Gastroesophageal sphincter (tissue), 4 donors: Measurements from ENCODE around the gene SLC9A5. TPM values are rescaled to one million over a fixed set of nuclear protein-coding genes. Genes with fewer than 3 reads are reported as not detected.

Experiments used
- ATAC-seq: fragments of 150-250 bp; one replicate; pipeline ENCODE4 v1.9.1; 2016; ENCODE audit warnings: mild to moderate bottlenecking, moderate library complexity
- H3K27ac ChIP-seq, 4 donors: fragments of 200-600 bp; sonication (generic) in 3 of 4; 1 replicate in 3 of 4; 2 replicates in 1 of 4; pipeline ENCODE4 v1.5.1; 2016 to 2019
- H3K27me3 ChIP-seq: fragments of 200-600 bp; sonication (generic); one replicate; pipeline ENCODE4 v1.5.1; 2019
- H3K36me3 ChIP-seq, 2 donors: fragments of 200-600 bp; sonication (generic); one replicate each; pipeline ENCODE4 v1.5.1; 2019; ENCODE audit warnings: control low read depth in 1 of 2
- H3K4me1 ChIP-seq, 3 donors: fragments of 200-600 bp; sonication (generic); 1 replicate in 2 of 3; 2 replicates in 1 of 3; pipeline ENCODE4 v1.5.1; 2016 to 2019; ENCODE audit warnings: control low read depth in 2 of 3
- H3K4me3 ChIP-seq, 2 donors: fragments of 200-600 bp; sonication (generic); one replicate each; pipeline ENCODE4 v1.5.1; 2019; ENCODE audit warnings: mild to moderate bottlenecking in 1 of 2, moderate library complexity in 1 of 2
- H3K9me3 ChIP-seq, 3 donors: fragments of 200-600 bp; sonication (generic); one replicate each; pipeline ENCODE4 v1.5.1; 2017 to 2019; ENCODE audit warnings: control low read depth in 2 of 3
- CTCF ChIP-seq, 4 experiments: fragments of 200-600 bp in 2 of 4; fragments of 450-650 bp in 2 of 4; sonication (generic) in 1 of 4; IDR thresholded peaks; one replicate each; pipeline ENCODE4 v1.5.1; 2017 to 2019; ENCODE audit warnings: antibody characterized with exemption in 4 of 4, mild to moderate bottlenecking in 2 of 4, moderate library complexity in 2 of 4
- EP300 ChIP-seq: sonication (generic); formaldehyde crosslinking; IDR thresholded peaks from one replicate; pipeline ENCODE4 v1.6.1; 2017; ENCODE audit warnings: antibody characterized with exemption, mild to moderate bottlenecking
- POLR2A ChIP-seq, 2 donors: fragments of 450-650 bp; IDR thresholded peaks; one replicate each; pipeline ENCODE4 v1.6.1; 2017; ENCODE audit warnings: antibody characterized with exemption in 2 of 2, mild to moderate bottlenecking in 2 of 2, moderate library complexity in 1 of 2
- POLR2AphosphoS5 ChIP-seq: sonication (generic); formaldehyde crosslinking; IDR thresholded peaks from one replicate; pipeline ENCODE4 v1.6.1; 2017; ENCODE audit warnings: antibody characterized with exemption
- WGBS, 2 donors: methylation state at CpG; one replicate each; pipeline ENCODE4 v1.1.5; 2018; ENCODE audit warnings: low coverage in 1 of 2; 5-methylcytosine and 5-hydroxymethylcytosine counted together
- total RNA-seq, 4 donors: library from RNA; depleted of rRNA; stranded (reverse); fragments of >200 nt; gene quantifications; one replicate each; pipeline ENCODE4 v1.1.0, GENCODE V29; 2016

Gene SLC9A5
- total RNA-seq, 4 donors from 2014 or later, result 0.13 to 0.93 (median 0.21) TPM

GRCh38 chr16:67210069-67210937, 38.5 kb upstream of the SLC9A5 start:
- H3K27ac ChIP-seq, result no peak overlapping the region
- no peaks in the 10 kb centered on the region for H3K4me1 ChIP-seq
- no peaks in the 10 kb centered on the region for H3K27me3 ChIP-seq
- peaks cover 0 to 49% of the 10 kb centered on the region in 2 donors for H3K36me3 ChIP-seq
- 100% methylated on average over 3 of the region's 25 CpGs; no CpG with 5 or more reads in 1 of the 2 donors for WGBS, 2 donors
- no peak overlapping the region for H3K4me3 ChIP-seq
- no peak for ATAC-seq
- TF ChIP-seq EP300 (no peak), POLR2A (IDR thresholded peaks at IDR 0.05) (no peak), POLR2AphosphoS5 (no peak), CTCF (IDR thresholded peaks at IDR 0.05) (no peak)
- no peaks in the 10 kb centered on the region for H3K9me3 ChIP-seq

- H3K27ac ChIP-seq, result no peak overlapping the region
- peaks cover 0 to 13% (median 0%) of the 10 kb centered on the region in 3 donors for H3K4me1 ChIP-seq
- ATAC-seq, result no peak
- no peaks in the 10 kb centered on the region for H3K9me3 ChIP-seq
- 57% methylated on average over 6 of the region's 7 CpGs; no CpG with 5 or more reads in 1 of the 2 donors for WGBS, 2 donors
- H3K27me3 ChIP-seq, result no peaks in the 10 kb centered on the region
- peaks cover 0 to 60% of the 10 kb centered on the region in 2 donors for H3K36me3 ChIP-seq
- TF ChIP-seq CTCF (IDR thresholded peaks at IDR 0.05) (no peak), POLR2AphosphoS5 (no peak), POLR2A (IDR thresholded peaks at IDR 0.05) (no peak), EP300 (no peak)
- no peak overlapping the region for H3K4me3 ChIP-seq
Measured at GRCh38 chr16:67211674-67212073, 37.1 kb upstream of the SLC9A5 start.

GRCh38 chr16:67212766-67213165, 36.0 kb upstream of the SLC9A5 start:
- Histone ChIP-seq H3K27me3 (no peaks in the 10 kb centered on the region), H3K4me1 (peaks cover 0 to 15% (median 0%) of the 10 kb centered on the region in 3 donors), H3K4me3 (no peak overlapping the region), H3K27ac (no peak overlapping the region), H3K36me3 (peaks cover 0 to 59% of the 10 kb centered on the region in 2 donors), H3K9me3 (no peaks in the 10 kb centered on the region)
- ATAC-seq, result no peak
- TF ChIP-seq POLR2A (IDR thresholded peaks at IDR 0.05) (no peak), EP300 (no peak), CTCF (IDR thresholded peaks at IDR 0.05) (no peak), POLR2AphosphoS5 (no peak)

- no peaks in the 10 kb centered on the region for H3K27me3 ChIP-seq
- ATAC-seq, result no peak
- 75 to 90% methylated on average over 2 to 4 of the region's 8 CpGs for WGBS, 2 donors
Measured at GRCh38 chr16:67213197-67214019, 35.4 kb upstream of the SLC9A5 start.

More at GRCh38 chr16:67213197-67214019, 35.4 kb upstream of the SLC9A5 start:
- peaks cover 0 to 55% of the 10 kb centered on the region in 2 donors for H3K36me3 ChIP-seq
- H3K4me1 ChIP-seq, result peaks cover 0 to 15% (median 0%) of the 10 kb centered on the region in 3 donors
- H3K4me3 ChIP-seq, result no peak overlapping the region
- no peak overlapping the region for H3K27ac ChIP-seq
- no peaks in the 10 kb centered on the region for H3K9me3 ChIP-seq
- no peak for TF ChIP-seq POLR2A (IDR thresholded peaks at IDR 0.05)
- TF ChIP-seq EP300, result no peak
- no peak for TF ChIP-seq CTCF (IDR thresholded peaks at IDR 0.05)
- TF ChIP-seq POLR2AphosphoS5, result no peak
